A549 treated with AZD9567 at 1 μM for 4 hours (cell line): Measurements from ENCODE around the gene WAPL. TPM values are rescaled to one million over a fixed set of nuclear protein-coding genes. Genes with fewer than 3 reads are reported as not detected.

Source experiments
- total RNA-seq: library from RNA; stranded (reverse); fragments of 200-300 nt; extraction: Qiagen RNA extraction; gene quantifications from 5 replicates; pipeline ENCODE4 v1.2.3, GENCODE V29; 2022; ENCODE audit not compliant: insufficient read depth

The WAPL gene
- 14.9 to 15.9 TPM (median 15.3 TPM) in 5 replicates for total RNA-seq

GRCh38 chr10:86521678-86522509 is at the start of gene WAPL:
TSS of gene WAPL (minus strand) at chr10:86521792. CDS start at chr10:86518069, 3,723 bp downstream.

Other genes with a start within 250 kb of the WAPL start
- 0.15 to 0.25 TPM (median 0.21 TPM) in 4 of 5 replicates, not detected in the other for gene GRID1, start 155.0 kb downstream of the WAPL start, total RNA-seq
- gene OPN4, start 132.8 kb upstream of the WAPL start, total RNA-seq: not detected in 5 replicates
- 0.03 to 0.44 TPM (median 0.10 TPM) in 4 of 5 replicates, not detected in the other for gene LDB3, start 146.7 kb upstream of the WAPL start, total RNA-seq
- 20.2 to 27.4 TPM (median 22.3 TPM) in 5 replicates for gene BMPR1A, start 234.8 kb upstream of the WAPL start, total RNA-seq